ENCODE results near the gene OSTN.

DNA sequence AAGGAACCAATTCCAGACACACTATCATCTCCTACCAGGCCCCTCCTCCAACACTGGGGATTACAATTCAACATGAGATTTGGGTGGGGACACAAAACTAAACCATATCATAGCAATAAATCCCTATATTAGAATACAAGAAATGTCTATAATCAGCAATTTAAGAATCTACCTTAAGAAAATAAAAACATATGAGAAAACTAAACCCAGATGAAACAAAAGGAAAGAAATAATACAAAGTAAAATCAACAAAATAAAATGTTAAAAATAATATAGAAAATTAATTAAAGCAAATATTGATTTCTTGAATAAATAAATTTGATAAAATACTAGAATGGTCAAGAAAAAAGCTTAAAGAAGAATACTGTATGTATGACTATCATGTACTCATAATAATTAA, 6.1 kb upstream of the OSTN start:
- TF ChIP-seq, protein P1, sequence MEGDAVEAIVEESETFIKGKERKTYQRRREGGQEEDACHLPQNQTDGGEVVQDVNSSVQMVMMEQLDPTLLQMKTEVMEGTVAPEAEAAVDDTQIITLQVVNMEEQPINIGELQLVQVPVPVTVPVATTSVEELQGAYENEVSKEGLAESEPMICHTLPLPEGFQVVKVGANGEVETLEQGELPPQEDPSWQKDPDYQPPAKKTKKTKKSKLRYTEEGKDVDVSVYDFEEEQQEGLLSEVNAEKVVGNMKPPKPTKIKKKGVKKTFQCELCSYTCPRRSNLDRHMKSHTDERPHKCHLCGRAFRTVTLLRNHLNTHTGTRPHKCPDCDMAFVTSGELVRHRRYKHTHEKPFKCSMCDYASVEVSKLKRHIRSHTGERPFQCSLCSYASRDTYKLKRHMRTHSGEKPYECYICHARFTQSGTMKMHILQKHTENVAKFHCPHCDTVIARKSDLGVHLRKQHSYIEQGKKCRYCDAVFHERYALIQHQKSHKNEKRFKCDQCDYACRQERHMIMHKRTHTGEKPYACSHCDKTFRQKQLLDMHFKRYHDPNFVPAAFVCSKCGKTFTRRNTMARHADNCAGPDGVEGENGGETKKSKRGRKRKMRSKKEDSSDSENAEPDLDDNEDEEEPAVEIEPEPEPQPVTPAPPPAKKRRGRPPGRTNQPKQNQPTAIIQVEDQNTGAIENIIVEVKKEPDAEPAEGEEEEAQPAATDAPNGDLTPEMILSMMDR (IDR thresholded peaks at IDR 0.05; ENCODE audit: insufficient read depth, low read length): no peak
- TF ChIP-seq POLR2AphosphoS5 (IDR thresholded peaks at IDR 0.05; ENCODE audit: low read depth): no peak

All from HL-60 (cell line).